ENCODE data around the gene HS6ST1. TPM values are rescaled to one million over a fixed set of nuclear protein-coding genes. Genes with fewer than 3 reads are reported as not detected.
A peak's percentile ranks its signal among the peaks of the same experiment; 100 is the strongest.

The HS6ST1 gene
- total RNA-seq, 2 donors from 2014 or later = 19.0 to 25.8 TPM

DNA sequence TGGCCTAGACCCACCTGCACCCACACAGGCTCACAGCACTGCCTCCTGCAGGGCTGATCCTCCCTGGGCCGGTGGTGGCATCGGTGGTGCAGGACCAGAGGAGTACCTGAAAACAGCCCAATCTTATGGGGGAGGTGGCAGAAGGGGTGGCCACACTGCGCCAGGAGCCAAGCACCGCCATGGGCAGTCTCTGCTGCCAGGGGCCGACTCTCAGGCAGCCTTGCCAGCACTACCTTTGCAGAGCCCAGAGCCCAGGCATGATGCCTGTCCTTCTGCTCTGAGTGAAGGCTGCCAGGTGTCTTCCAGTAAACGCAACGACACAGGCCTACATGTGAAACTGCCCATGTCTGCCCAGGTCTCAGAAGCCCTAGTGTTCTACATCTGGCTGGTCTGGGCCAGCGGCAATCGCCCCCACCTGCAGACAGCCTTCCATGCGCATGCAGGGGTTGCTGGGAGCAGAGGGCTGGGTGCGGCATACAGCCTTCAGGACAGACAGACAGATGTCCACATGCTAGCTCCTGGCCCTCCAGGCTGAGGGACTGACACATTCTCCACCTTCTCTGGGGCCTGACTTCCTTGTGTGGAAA, 6.8 kb downstream of the HS6ST1 start:
- peak; percentile 50 for DNase-seq (ENCODE audit: low spot score)
- H3K4me1 ChIP-seq = peaks cover 0 to 55% of the 10 kb centered on the region in 2 donors
- H3K27me3 ChIP-seq = no peaks in the 10 kb centered on the region
- H3K36me3 ChIP-seq = no peaks in the 10 kb centered on the region
- H3K9me3 ChIP-seq = no peaks in the 10 kb centered on the region
- no peak overlapping the region for H3K4me3 ChIP-seq
- TF ChIP-seq, protein P1, sequence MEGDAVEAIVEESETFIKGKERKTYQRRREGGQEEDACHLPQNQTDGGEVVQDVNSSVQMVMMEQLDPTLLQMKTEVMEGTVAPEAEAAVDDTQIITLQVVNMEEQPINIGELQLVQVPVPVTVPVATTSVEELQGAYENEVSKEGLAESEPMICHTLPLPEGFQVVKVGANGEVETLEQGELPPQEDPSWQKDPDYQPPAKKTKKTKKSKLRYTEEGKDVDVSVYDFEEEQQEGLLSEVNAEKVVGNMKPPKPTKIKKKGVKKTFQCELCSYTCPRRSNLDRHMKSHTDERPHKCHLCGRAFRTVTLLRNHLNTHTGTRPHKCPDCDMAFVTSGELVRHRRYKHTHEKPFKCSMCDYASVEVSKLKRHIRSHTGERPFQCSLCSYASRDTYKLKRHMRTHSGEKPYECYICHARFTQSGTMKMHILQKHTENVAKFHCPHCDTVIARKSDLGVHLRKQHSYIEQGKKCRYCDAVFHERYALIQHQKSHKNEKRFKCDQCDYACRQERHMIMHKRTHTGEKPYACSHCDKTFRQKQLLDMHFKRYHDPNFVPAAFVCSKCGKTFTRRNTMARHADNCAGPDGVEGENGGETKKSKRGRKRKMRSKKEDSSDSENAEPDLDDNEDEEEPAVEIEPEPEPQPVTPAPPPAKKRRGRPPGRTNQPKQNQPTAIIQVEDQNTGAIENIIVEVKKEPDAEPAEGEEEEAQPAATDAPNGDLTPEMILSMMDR (IDR thresholded peaks at IDR 0.05) = no peak
- no peak overlapping the region for H3K27ac ChIP-seq

DNA sequence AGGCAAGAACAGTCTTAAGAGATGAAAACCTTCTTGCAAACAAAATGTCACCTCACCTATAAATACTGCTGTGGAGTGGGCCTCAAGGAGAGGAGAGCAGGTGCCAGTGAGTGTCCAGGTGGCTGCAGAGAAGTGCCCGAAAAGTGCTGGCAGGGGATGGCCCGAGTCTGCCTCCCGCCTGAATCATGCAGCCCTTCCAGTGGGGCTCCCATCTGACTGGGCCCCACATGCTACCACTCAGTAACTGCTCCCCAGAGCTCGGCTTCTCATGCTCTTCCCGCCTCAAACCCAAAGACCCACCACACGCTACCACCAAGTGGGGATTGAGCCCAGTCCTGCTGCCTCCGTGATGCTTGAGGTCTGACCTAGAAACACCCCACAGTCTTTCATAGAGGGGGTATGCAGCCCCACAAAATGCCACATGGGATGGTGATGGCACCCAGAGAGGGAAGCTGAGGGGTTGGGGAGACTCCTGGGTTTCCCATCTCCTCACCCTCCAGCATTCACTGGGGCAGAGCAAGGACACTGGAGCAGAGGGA, 7.4 kb downstream of the HS6ST1 start:
- no peak for DNase-seq (ENCODE audit: low spot score)
- no peaks in the 10 kb centered on the region for H3K27me3 ChIP-seq
- H3K27ac ChIP-seq = no peak overlapping the region
- TF ChIP-seq, protein P1 (IDR thresholded peaks at IDR 0.05) = no peak
- H3K36me3 ChIP-seq = no peaks in the 10 kb centered on the region
- no peak overlapping the region for H3K4me3 ChIP-seq
- H3K9me3 ChIP-seq = no peaks in the 10 kb centered on the region
- H3K4me1 ChIP-seq = peaks cover 0 to 55% of the 10 kb centered on the region in 2 donors

DNA sequence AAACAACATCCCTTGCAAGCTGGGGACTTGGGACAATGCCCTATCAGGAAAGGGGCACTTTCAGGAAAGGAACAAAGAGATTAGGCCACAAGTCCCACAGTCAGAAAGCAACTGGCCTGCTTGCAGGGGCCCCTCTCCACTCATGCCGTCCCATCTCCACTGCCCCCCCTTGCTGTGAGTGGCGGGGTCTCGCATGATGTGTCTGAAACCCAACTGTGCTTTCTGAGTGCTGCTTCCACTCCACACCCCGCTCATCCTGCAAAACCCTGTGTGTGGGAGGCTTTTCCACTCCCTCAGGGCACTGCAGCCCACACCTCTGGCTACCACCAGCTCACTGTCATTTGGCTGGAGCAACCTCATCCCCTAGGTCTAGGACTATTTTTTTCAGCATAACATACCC, 7.9 kb downstream of the HS6ST1 start:
- no peak for DNase-seq (ENCODE audit: low spot score)
- Histone ChIP-seq H3K27me3 (no peaks in the 10 kb centered on the region), H3K36me3 (no peaks in the 10 kb centered on the region), H3K9me3 (no peaks in the 10 kb centered on the region), H3K27ac (no peak overlapping the region), H3K4me1 (peaks cover 0 to 55% of the 10 kb centered on the region in 2 donors), H3K4me3 (no peak overlapping the region)
- TF ChIP-seq, protein P1 (IDR thresholded peaks at IDR 0.05) = no peak

DNA sequence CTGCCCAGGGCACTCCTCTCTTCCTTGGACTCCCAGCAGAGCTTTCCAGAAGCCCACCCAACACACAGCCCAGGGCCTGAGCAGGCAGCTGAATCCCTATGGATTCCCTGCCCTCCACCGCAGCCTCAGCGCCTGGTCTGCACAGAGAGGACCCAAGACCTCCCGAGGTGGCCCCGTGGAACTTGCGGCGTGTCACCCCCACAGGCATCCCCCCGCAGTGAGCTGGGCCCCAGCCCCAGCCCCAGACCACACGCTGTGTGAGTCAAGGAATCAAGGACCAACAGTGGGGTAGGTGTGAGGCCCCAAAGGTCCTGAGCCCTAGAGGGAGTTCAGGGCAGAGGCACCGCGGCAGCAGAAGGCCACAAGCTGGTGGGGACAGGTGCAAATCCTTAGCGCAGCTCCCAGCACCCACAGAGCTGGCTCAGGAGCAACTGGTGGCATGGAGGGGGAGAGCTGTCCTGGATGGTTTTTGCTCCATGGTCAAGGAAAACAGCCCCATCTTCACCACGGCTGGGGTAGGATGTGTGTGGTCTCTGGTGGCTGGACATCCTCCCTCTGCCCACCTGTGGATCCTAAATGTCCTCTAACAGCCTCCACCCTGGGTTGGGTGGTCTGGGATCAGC, 8.5 kb downstream of the HS6ST1 start:
- no peak overlapping the region for H3K4me3 ChIP-seq
- no peaks in the 10 kb centered on the region for H3K36me3 ChIP-seq
- H3K9me3 ChIP-seq = no peaks in the 10 kb centered on the region
- TF ChIP-seq, protein P1 (IDR thresholded peaks at IDR 0.05) = no peak
- H3K4me1 ChIP-seq = peaks cover 0 to 55% of the 10 kb centered on the region in 2 donors
- H3K27ac ChIP-seq = no peak overlapping the region
- DNase-seq (ENCODE audit: low spot score) = no peak
- no peaks in the 10 kb centered on the region for H3K27me3 ChIP-seq

DNA sequence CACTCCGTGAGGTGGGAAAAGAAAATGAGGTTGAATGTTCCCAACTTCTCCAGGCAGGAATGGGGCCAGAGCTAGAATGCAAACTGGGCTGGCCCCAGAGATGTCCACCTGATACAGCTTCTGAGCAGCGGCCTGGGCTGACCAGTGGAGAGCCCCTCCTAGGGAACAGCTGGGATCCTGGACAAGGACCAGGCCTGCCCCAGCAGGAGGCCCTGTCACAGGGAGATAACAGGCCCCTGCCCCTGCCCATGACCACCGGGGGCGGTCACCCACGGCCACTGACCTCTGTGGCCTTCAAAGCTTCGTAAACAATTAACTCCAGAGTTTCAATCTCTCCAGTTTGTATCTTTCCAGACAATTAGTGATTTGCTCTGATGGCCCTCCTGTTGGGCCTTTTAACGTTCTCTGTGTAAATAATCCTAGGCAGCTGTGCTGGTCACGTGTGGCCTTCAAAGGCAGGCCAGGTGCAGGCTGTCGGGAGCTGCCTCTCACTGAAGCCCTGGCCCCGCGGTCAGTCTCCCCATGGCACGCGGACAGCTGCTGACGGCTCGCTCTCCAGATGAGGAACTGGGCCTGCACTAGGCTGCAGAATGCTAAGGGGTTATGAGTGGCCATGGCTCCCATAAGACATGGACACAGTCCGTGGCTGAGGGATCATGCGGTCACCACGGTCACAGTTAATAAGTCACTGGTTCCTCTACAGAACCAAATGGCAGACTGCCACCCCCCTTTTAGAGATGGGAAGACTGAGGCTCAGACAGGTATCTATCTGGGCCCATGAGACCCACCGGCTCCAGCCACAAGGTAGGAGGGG, 9.2 kb downstream of the HS6ST1 start:
- TF ChIP-seq, protein P1 (IDR thresholded peaks at IDR 0.05) = no peak
- no peak overlapping the region for H3K27ac ChIP-seq
- peaks cover 0 to 60% of the 10 kb centered on the region in 2 donors for H3K4me1 ChIP-seq
- no peak overlapping the region for H3K4me3 ChIP-seq
- no peaks in the 10 kb centered on the region for H3K36me3 ChIP-seq
- no peaks in the 10 kb centered on the region for H3K27me3 ChIP-seq
- H3K9me3 ChIP-seq = no peaks in the 10 kb centered on the region
- no peak for DNase-seq (ENCODE audit: low spot score)

Data from right atrium auricular region (tissue), 2 donors.